GM12801 (cell line): ENCODE measurements around the gene PYHIN1.

Source experiments
- CTCF ChIP-seq: IDR thresholded peaks from one replicate; pipeline ENCODE4 v1.5.1; 2011; ENCODE audit warnings: control low read depth; ENCODE audit not compliant: insufficient read length; ENCODE audit errors: extremely low read depth

Gene PYHIN1

GRCh38 chr1:158951956-158952355, 20.6 kb downstream of the PYHIN1 start:
- TF ChIP-seq CTCF, result no peak

- TF ChIP-seq CTCF, result no peak
Measured at GRCh38 chr1:158952416-158952815, 21.1 kb downstream of the PYHIN1 start.

- no peak for TF ChIP-seq CTCF
Measured at GRCh38 chr1:158961178-158961577, 29.8 kb downstream of the PYHIN1 start.

GRCh38 chr1:158962983-158963382, 31.6 kb downstream of the PYHIN1 start:
- TF ChIP-seq CTCF, result no peak

- TF ChIP-seq CTCF, result no peak
Measured at GRCh38 chr1:158969166-158969565, 37.8 kb downstream of the PYHIN1 start.

- TF ChIP-seq CTCF, result no peak
Measured at GRCh38 chr1:158969855-158970254, 38.5 kb downstream of the PYHIN1 start.

- no peak for TF ChIP-seq CTCF
Measured at GRCh38 chr1:158972841-158973240, 41.5 kb downstream of the PYHIN1 start.

- no peak for TF ChIP-seq CTCF
Measured at GRCh38 chr1:158976219-158976618, 44.9 kb downstream of the PYHIN1 start.
